GM10847 (cell line): ENCODE measurements around the gene KLF9.

Experiments used
- POLR2A ChIP-seq: IDR thresholded peaks from 2 replicates; pipeline ENCODE4 v1.6.1; 2011; ENCODE audit not compliant: insufficient read length; ENCODE audit errors: extremely low read depth

The KLF9 gene

GRCh38 chr9:70435948-70436347 lies 21.5 kb upstream of the KLF9 start:
- TF ChIP-seq POLR2A: no peak

GRCh38 chr9:70429899-70430298 lies 15.4 kb upstream of the KLF9 start:
- no peak for TF ChIP-seq POLR2A

GRCh38 chr9:70428781-70429180 lies 14.3 kb upstream of the KLF9 start:
- TF ChIP-seq POLR2A: no peak

- TF ChIP-seq POLR2A: no peak
Measured at GRCh38 chr9:70427161-70427945, 12.9 kb upstream of the KLF9 start.

GRCh38 chr9:70425192-70425591 lies 10.7 kb upstream of the KLF9 start:
- TF ChIP-seq POLR2A: no peak

GRCh38 chr9:70422371-70423043 lies 8.1 kb upstream of the KLF9 start:
- TF ChIP-seq POLR2A: no peak

GRCh38 chr9:70421272-70422180 lies 7.1 kb upstream of the KLF9 start:
- TF ChIP-seq POLR2A: no peak

GRCh38 chr9:70420441-70421271 lies 6.2 kb upstream of the KLF9 start:
- TF ChIP-seq POLR2A: no peak

GRCh38 chr9:70419556-70420440 lies 5.3 kb upstream of the KLF9 start:
- TF ChIP-seq POLR2A: peak; percentile 47

- peak; percentile 35 for TF ChIP-seq POLR2A
Measured at GRCh38 chr9:70418822-70419555, 4.5 kb upstream of the KLF9 start.

GRCh38 chr9:70415476-70415875 lies 1.0 kb upstream of the KLF9 start:
- TF ChIP-seq POLR2A: no peak

GRCh38 chr9:70415041-70415440 lies 584 bp upstream of the KLF9 start:
- TF ChIP-seq POLR2A: no peak

GRCh38 chr9:70413464-70413798 lies 1.0 kb downstream of the KLF9 start:
- no peak for TF ChIP-seq POLR2A
